AG04450 (cell line): ENCODE results near the gene TSPAN31. TPM values are rescaled to one million over a fixed set of nuclear protein-coding genes. Genes with fewer than 3 reads are reported as not detected.

ENCODE experiments used
- CTCF ChIA-PET: fragments of 300-600, 350-600 bp; formaldehyde crosslinking; extraction: SDS; loops from one replicate; lab custom pipeline; 2022; ENCODE audit warnings: antibody characterized with exemption, inconsistent platforms; lab: Charles Lee
- POLR2A ChIA-PET: fragments of 350-600 bp; formaldehyde crosslinking; extraction: SDS; loops from one replicate; lab custom pipeline; 2021; ENCODE audit warnings: antibody characterized with exemption, inconsistent platforms; lab: Yijun Ruan, JAX
- DNase-seq: peaks from one replicate; pipeline ENCODE4 v3.0.0-alpha.2; 2011; ENCODE audit warnings: low read depth, low spot score
- H3K27ac ChIP-seq: one replicate; pipeline ENCODE4 v1.5.1; 2012; ENCODE audit warnings: low read depth, low read length, control low read depth
- H3K27me3 ChIP-seq: one replicate; pipeline ENCODE4 v1.6.0; 2012; ENCODE audit warnings: low read length; ENCODE audit not compliant: control insufficient read depth, insufficient read depth
- H3K4me3 ChIP-seq: 2 replicates; pipeline ENCODE4 v1.5.1; 2011; ENCODE audit warnings: mild to moderate bottlenecking, low read depth, low read length, control low read depth
- H3K9me3 ChIP-seq: 2 replicates; pipeline ENCODE4 v1.5.1; 2012; ENCODE audit warnings: low read length; ENCODE audit not compliant: control insufficient read depth, insufficient read depth
- CTCF ChIP-seq: IDR thresholded peaks from 2 replicates; pipeline ENCODE4 v1.5.1; 2011; ENCODE audit warnings: low read depth, low read length, control low read depth, inconsistent platforms
- polyA plus RNA-seq: library from polyadenylated mRNA; depleted of rRNA; stranded (reverse); fragments of >200 nt; gene quantifications from 2 replicates; pipeline ENCODE4 v1.2.3, GENCODE V29; 2011

Gene TSPAN31
- polyA plus RNA-seq, 1 experiment, result 45.9 TPM

GRCh38 chr12:57777367-57777766 lies 32.5 kb downstream of the TSPAN31 start:
- ChIA-PET CTCF (interaction anchor here (0.9 kb wide), 1 partner anchor 26 kb away, joined by 6 read pairs; no protein-coding TSS in a partner anchor), POLR2A (no interaction called here)
- H3K9me3 ChIP-seq, result no peaks in the 10 kb centered on the region; the same call in 1 of the 2 replicates
- no peaks in the 10 kb centered on the region for H3K27me3 ChIP-seq
- no peak overlapping the region for H3K4me3 ChIP-seq
- no peak for TF ChIP-seq CTCF
- H3K27ac ChIP-seq, result no peak overlapping the region
- DNase-seq, result no peak

- Histone ChIP-seq H3K27me3 (no peaks in the 10 kb centered on the region), H3K4me3 (no peak overlapping the region), H3K9me3 (no peaks in the 10 kb centered on the region; the same call in 1 of the 2 replicates), H3K27ac (no peak overlapping the region)
- no peak for DNase-seq
- ChIA-PET CTCF (interaction anchor here (0.9 kb wide), 1 partner anchor 25 kb away, joined by 6 read pairs; no protein-coding TSS in a partner anchor), POLR2A (no interaction called here)
- TF ChIP-seq CTCF, result no peak
These were observed 33.1 kb downstream of the TSPAN31 start for GRCh38 chr12:57777911-57778310.

GRCh38 chr12:57779736-57780135 lies 34.9 kb downstream of the TSPAN31 start:
- CTCF ChIA-PET, result interaction anchor here (0.6 to 1.6 kb wide), 4 partner anchors 23 to 176 kb away, joined by 3 to 6 read pairs (median 4); no protein-coding TSS in a partner anchor
- POLR2A ChIA-PET, result interaction anchor here (0.5 kb wide), 1 partner anchor 66 kb away, joined by 3 read pairs; no protein-coding TSS in a partner anchor

GRCh38 chr12:57780284-57780897 lies 35.6 kb downstream of the TSPAN31 start:
- H3K4me3 ChIP-seq, result no peak overlapping the region
- no peak for DNase-seq
- ChIA-PET CTCF (interaction anchor here (0.7 to 1.6 kb wide), 4 partner anchors 22 to 125 kb away, joined by 3 to 6 read pairs (median 4); no protein-coding TSS in a partner anchor), POLR2A (no interaction called here)
- no peaks in the 10 kb centered on the region; the same call in 1 of the 2 replicates for H3K9me3 ChIP-seq
- H3K27ac ChIP-seq, result no peak overlapping the region
- no peak for TF ChIP-seq CTCF
- no peaks in the 10 kb centered on the region for H3K27me3 ChIP-seq

More at GRCh38 chr12:57779736-57780135, 34.9 kb downstream of the TSPAN31 start:
- peak overlapping the region; percentile 31 for H3K27ac ChIP-seq
- H3K4me3 ChIP-seq, result no peak overlapping the region
- no peaks in the 10 kb centered on the region for H3K27me3 ChIP-seq
- no peaks in the 10 kb centered on the region; the same call in 1 of the 2 replicates for H3K9me3 ChIP-seq
- no peak for TF ChIP-seq CTCF
- DNase-seq, result no peak

- ChIA-PET POLR2A (interaction anchor here (0.5 kb wide), 1 partner anchor 36 kb away, joined by 3 read pairs; the partner anchor contains the start of gene TSPAN31), CTCF (interaction anchor here (0.5 to 1.0 kb wide), 6 partner anchors 22 to 1077 kb away, joined by 3 to 5 read pairs (median 3); no protein-coding TSS in a partner anchor)
- TF ChIP-seq CTCF, result no peak
These were observed 36.4 kb downstream of the TSPAN31 start for GRCh38 chr12:57781244-57781643.

More at GRCh38 chr12:57781244-57781643, 36.4 kb downstream of the TSPAN31 start:
- no peaks in the 10 kb centered on the region for H3K27me3 ChIP-seq
- no peaks in the 10 kb centered on the region; the same call in 1 of the 2 replicates for H3K9me3 ChIP-seq
- no peak for DNase-seq
- no peak overlapping the region for H3K27ac ChIP-seq
- H3K4me3 ChIP-seq, result no peak overlapping the region
